NCI-H2107 treated with DMSO at 0.1 percent for 48 hours (cell line): ENCODE data around the gene CCR7.

ENCODE experiments used
- DNase-seq: peaks from one replicate; lab custom pipeline; 2025; ENCODE audit not compliant: unreplicated experiment; lab: John Stamatoyannopoulos, UW

The CCR7 gene

GRCh38 chr17:40562838-40563219, 2.4 kb downstream of the CCR7 start:
- no peak for DNase-seq

DNA sequence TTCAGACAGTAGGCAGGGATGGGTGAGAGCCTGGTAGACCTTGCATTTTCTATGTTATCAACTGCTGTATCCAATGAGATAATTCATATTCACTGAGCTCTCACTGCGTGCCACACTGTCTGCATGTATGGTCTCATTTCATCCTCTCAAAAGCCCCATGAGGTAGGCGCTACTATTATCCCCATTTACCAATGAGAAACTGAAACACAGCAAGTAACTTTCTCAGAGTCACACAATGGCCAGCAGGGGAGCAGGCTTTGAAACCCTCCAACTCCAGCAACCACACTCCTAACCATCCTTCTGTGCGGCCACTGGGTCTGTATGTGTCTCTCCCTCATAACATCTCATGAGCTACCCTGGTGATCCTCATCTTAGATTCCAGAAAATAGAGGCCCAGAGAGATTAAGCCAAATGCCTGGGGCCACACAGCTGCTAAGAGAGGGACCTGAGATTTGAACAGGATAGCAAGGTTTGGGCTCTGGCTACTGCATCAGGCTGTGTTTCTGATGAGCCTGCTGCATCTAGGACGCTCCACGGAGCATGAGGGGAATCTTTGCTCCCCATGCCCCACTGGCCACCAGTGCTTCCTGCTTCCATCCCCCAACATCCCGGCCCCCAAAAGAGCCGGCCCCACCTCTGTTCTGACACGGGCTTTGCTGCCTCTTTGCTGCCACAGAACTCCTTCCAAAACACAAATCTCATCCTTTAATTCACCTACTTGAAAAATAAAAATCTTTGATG, 3.2 kb downstream of the CCR7 start:
- no peak for DNase-seq

GRCh38 chr17:40561294-40561870, 3.9 kb downstream of the CCR7 start:
- no peak for DNase-seq

GRCh38 chr17:40560592-40561293, 4.5 kb downstream of the CCR7 start:
- DNase-seq: no peak

DNA sequence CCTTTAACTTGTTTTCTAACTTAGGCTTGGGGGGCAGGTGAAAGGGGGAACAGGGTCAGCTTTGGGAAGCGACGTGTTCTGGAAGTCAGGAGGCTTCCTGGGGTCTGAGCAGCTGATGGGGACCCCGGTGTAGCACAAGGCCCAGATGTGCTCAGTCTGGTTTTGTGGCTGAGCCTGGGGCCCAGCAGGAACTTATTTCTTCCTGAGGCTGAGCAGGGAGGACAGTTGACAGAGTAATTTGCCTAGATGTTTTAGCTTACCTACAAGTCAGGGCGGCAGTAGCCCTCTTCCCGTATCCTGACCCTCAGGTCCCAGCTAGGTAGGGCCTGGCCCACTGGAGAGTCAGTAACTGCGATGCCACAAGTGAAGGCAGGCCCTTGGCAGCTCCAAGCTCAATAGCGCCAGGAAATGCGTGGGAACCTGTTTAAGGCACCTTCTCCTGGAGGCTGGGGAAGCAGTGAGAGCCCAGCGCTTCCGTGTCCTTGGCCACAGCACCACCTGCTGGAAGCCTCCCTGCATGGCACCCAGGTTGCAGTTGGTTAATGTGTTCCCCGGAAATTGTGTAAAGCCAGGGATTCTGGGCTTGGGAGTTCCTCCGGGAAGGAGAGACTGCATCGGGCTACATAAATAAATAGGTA, 5.2 kb downstream of the CCR7 start:
- peak; percentile 72 for DNase-seq

DNA sequence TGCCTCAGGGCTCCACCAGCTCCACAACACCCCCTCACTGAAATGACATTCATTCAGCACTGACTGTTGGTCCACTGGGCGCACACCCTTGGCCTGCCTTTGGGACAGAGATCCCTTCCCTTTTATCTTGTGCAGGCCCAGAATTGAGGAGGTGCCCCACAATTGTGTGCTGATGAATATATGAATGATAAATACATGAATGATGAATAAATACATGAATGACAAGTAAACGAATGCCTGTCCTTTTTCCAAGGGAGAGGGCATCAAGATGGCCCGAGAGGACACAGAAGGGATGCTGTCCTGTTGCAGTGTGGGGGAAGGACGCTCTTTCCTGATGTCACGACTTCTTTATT, 5.7 kb downstream of the CCR7 start:
- DNase-seq: no peak

GRCh38 chr17:40558890-40559563, 6.2 kb downstream of the CCR7 start:
- no peak for DNase-seq

DNA sequence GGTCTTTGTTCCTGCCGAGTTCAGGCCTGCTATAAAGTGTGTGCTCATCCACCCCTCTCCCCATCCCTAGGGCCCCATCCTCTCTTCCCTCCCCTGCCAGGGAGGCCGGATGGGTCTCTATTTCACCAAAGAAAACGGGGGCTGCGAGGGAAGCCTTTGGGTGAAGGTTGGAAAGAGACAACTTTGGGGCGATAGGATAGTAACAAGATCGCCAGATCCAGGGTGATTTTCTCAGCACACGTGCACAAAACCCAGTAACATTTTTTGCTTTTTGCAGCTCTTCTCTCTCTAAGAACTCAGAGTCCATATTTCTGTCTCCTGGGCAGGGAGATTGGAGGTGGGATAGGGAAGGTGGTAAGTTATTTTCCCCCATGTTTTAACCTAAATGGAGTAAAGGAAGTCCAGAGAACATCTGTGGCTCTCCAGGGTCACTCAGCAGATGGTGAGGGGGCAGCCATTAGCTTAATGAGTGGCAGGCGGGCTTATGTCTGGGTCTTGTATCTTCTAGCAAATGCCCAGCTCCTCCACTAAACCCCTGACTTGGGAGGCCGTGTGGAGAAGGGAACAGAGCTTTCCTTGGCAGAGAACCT, 6.9 kb downstream of the CCR7 start:
- no peak for DNase-seq

GRCh38 chr17:40557531-40558299, 7.6 kb downstream of the CCR7 start:
- DNase-seq: no peak

DNA sequence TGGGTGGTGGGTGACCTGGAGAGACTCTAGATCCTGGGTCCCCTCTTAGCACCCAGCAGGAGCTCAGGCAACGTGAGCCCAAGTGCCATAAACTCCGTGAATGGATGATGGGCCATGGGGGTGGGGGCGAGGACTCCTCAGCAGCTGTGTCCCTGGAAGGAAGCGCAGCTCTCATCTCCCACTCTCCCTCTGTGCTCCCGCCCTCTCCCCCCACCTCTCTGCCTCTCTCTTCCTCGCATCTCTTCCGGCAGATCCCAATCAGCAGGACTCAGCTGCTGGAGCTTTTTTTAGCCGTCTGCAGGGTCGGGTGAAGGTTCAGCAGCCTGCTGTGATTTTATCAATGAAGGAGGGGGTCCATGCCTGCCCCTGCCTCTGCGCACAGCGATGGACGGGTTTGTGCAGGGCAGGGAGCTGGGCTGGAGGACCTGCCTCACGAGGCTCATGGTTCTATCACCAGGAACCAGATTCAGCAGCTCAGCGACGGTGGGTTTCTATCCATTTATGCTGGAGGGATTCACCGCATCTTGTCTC, 8.3 kb downstream of the CCR7 start:
- DNase-seq: no peak

- DNase-seq: no peak
Observed at GRCh38 chr17:40556198-40556661, 9.0 kb downstream of the CCR7 start.

DNA sequence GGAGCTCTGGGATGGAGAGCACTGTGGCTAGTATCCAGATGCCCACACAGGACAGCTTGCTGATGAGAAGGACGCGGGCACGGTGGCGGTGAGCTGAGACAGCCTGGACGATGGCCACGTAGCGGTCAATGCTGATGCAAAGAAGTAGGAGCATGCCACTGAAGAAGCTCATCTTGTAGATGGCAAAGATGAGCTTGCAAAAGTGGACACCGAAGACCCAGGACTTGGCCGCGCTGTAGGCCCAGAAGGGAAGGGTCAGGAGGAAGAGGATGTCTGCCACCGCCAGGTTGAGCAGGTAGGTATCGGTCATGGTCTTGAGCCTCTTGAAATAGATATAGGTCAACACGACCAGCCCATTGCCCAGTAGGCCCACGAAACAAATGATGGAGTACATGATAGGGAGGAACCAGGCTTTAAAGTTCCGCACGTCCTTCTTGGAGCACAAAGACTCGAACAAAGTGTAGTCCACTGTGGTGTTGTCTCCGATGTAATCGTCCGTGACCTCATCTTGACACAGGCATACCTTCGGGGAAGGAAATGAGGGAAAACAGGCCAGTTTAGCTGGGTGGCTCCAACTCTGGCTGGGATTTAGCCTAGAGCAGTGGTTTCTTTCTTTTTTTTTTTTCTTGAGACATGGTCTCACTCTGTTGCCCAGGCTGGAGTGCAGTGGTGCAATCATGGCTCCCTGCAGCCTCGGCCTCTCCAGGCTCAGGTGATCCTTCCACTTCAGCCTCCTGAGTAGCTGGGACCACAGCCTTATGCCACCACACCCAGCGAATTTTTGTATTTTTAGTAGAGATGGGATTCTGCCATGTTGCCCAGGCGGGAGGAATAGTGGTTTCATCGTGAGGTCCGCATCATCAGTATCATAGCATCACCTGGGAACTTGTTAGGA, 9.7 kb downstream of the CCR7 start:
- no peak for DNase-seq

- no peak for DNase-seq
Observed at GRCh38 chr17:40554646-40555295, 10.5 kb downstream of the CCR7 start.

GRCh38 chr17:40553694-40554534, 11.4 kb downstream of the CCR7 start:
- DNase-seq: no peak

DNA sequence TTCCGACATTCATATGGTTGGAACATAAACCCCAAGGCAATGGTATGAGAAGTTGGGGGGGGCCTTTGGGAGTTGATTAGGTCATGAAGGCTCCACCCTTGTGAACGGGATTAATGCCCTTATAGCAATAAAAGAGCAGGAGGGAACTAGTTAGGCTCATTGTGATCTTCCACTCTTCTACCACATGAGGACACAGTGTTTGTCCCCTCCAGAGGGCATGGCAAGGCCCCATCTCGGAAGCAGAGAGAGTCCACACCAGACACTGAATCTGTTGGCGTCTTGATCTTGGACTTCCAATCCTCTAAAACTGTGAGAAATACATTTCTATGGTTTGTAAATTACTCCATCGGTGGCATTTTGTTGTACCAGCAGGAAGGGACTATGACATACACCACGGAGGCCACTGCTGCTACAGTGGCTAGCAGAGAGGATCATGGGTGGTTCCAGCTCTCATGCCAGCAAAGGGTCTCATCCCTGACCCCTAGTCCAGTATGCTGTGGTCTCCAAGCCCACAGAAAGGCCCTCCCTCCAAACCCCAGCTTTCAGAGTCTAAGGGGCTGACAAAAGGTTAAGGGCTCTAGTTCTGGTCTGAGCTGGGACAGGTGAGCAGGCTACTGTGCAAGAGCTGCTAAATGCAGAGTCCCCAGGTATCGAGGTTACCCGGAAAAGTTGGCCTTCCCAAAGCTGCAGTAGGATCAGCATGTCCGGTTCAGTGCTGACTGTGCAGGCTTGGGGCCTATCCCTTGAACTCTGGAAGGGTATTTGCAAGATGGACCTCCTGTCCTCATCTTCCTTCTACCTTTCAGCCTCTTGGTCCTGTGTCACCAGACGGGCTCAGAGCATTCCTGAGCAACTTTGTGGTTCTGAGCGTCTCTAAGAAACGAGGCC, 12.2 kb downstream of the CCR7 start:
- no peak for DNase-seq
